Activated T-helper 2 cell treated with anti-CD3 and anti-CD28 coated beads, Interferon-gamma antibody, Interleukin-2, Interleukin-4, amounts not matched to agents 10 μg/mL and 5 μg/mL and 100 μg/mL, durations not matched to agents 14 hours and 24 hours and 36 hours (primary cell): ENCODE results near the gene AFDN. TPM values are rescaled to one million over a fixed set of nuclear protein-coding genes. Genes with fewer than 3 reads are reported as not detected.
"Not testable (repeated sequence)": the region's sequence is repeated elsewhere in the genome, so short reads cannot be mapped to it uniquely, and the experiment has no call there.

Experiments
- DNase-seq: peaks from one replicate; pipeline ENCODE4 v3.0.0; 2021; ENCODE audit warnings: low spot score
- H3K27ac Mint-ChIP-seq: one replicate; pipeline ENCODE4 v1.8.0; 2021; ENCODE audit warnings: mixed read lengths
- H3K27me3 Mint-ChIP-seq: one replicate; pipeline ENCODE4 v1.8.0; 2021; ENCODE audit warnings: low read depth, mixed read lengths
- H3K36me3 Mint-ChIP-seq: one replicate; pipeline ENCODE4 v1.8.0; 2021; ENCODE audit warnings: low read depth, mixed read lengths
- H3K4me1 Mint-ChIP-seq: one replicate; pipeline ENCODE4 v1.8.0; 2021; ENCODE audit warnings: low read depth, mixed read lengths
- H3K4me3 Mint-ChIP-seq: one replicate; pipeline ENCODE4 v1.8.0; 2021; ENCODE audit warnings: low read depth, mild to moderate bottlenecking, moderate library complexity, mixed read lengths
- H3K9me3 Mint-ChIP-seq: one replicate; pipeline ENCODE4 v1.8.0; 2021; ENCODE audit warnings: mixed read lengths
- intact Hi-C: fragments of 100-400 bp; cut with micrococcal nuclease; formaldehyde crosslinking; loops from one replicate; pipeline ENCODE4 v1.15.1; 2023
- total RNA-seq: library from RNA; stranded (reverse); gene quantifications from 2 replicates; pipeline ENCODE4 v1.2.3, GENCODE V29; 2022

Gene AFDN
- total RNA-seq, 1 donor from 2014 or later: 28.2 TPM

DNA sequence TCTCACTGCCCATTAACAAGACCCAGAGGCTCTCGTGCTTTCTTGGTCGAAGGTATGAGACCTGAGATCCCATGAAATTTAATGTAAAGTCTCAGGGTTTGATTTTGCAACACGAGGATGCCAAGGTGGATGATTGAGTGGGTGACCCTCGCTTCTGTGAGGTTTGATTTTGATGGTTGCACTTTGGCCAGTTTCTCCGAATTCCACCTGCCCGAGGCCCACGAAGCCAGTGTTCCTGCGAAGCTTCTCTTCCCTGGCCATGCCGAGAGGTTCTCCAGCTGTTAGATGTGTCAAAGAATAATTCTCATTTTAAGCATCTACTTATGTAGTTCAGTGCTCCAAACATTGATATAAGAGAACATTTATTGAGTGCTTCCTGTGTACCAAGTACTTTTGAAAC, 170.9 kb downstream of the AFDN start, which contains the start of gene KIF25:
Gene KIF25, plus strand, starts transcription at position 30 of the 400 bp plus-strand sequence. CDS start 31,915 bp downstream, outside the sequence.
- no peak for DNase-seq
- Mint-ChIP-seq H3K27ac (no peak within 1 kb of the TSS), H3K9me3 (no peaks in the 10 kb centered on the region), H3K4me1 (no peaks in the 10 kb centered on the region), H3K4me3 (peak within 1 kb of the TSS; percentile 21), H3K36me3 (no peaks in the 10 kb centered on the region), H3K27me3 (no peaks in the 10 kb centered on the region)
- intact Hi-C loops: no loop called here

DNA sequence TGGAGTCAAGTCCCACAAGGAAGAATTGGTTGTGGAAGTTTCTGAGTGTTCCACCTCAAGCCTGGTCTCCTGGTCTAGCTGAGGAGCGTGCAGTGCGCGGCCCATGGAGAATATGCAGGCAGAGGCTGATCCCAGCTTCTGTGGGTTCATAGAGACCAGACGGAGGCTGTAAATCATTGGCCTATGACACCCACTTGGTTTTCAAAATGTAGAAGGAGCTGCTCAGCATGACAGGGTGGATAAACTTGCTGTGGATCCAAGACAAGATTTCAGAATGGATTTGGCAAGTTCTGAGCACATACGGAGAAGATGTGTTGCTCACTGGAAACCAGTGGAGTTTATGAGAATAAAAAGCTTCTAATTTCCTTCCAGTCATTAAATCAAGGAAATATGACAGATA, 171.5 kb downstream of the AFDN start:
- intact Hi-C loops: no loop called here
- Mint-ChIP-seq H3K36me3 (no peaks in the 10 kb centered on the region), H3K27me3 (no peaks in the 10 kb centered on the region), H3K4me3 (no peak overlapping the region), H3K4me1 (no peaks in the 10 kb centered on the region), H3K9me3 (no peaks in the 10 kb centered on the region), H3K27ac (no peak overlapping the region)
- no peak for DNase-seq

GRCh38 chr6:168000198-168001028, 173.7 kb downstream of the AFDN start:
- Mint-ChIP-seq H3K27me3 (no peaks in the 10 kb centered on the region), H3K4me3 (no peak overlapping the region)
- intact Hi-C loops: no loop called here

GRCh38 chr6:168001029-168001332, 174.3 kb downstream of the AFDN start:
- intact Hi-C loops: no loop called here

More at GRCh38 chr6:168000198-168001028, 173.7 kb downstream of the AFDN start:
- Mint-ChIP-seq H3K27ac (no peak overlapping the region), H3K9me3 (no peaks in the 10 kb centered on the region), H3K4me1 (no peaks in the 10 kb centered on the region), H3K36me3 (no peaks in the 10 kb centered on the region)
- no peak for DNase-seq

GRCh38 chr6:168001514-168001913, 174.8 kb downstream of the AFDN start:
- H3K9me3 Mint-ChIP-seq, DNase-seq, H3K4me1 Mint-ChIP-seq, H3K27ac Mint-ChIP-seq, H3K36me3 Mint-ChIP-seq, intact Hi-C loops, H3K4me3 Mint-ChIP-seq, H3K27me3 Mint-ChIP-seq: not testable (repeated sequence)

More at GRCh38 chr6:168001029-168001332, 174.3 kb downstream of the AFDN start:
- H3K4me1 Mint-ChIP-seq: no peaks in the 10 kb centered on the region
- DNase-seq: no peak
- no peak overlapping the region for H3K27ac Mint-ChIP-seq
- H3K27me3 Mint-ChIP-seq: no peaks in the 10 kb centered on the region
- no peaks in the 10 kb centered on the region for H3K36me3 Mint-ChIP-seq
- H3K4me3 Mint-ChIP-seq: no peak overlapping the region
- H3K9me3 Mint-ChIP-seq: no peaks in the 10 kb centered on the region

- H3K27ac Mint-ChIP-seq: no peak overlapping the region
- H3K36me3 Mint-ChIP-seq: no peaks in the 10 kb centered on the region
- H3K9me3 Mint-ChIP-seq: no peaks in the 10 kb centered on the region
These were observed 176.1 kb downstream of the AFDN start for GRCh38 chr6:168002804-168003203.

GRCh38 chr6:168004023-168004422, 177.3 kb downstream of the AFDN start:
- Mint-ChIP-seq H3K36me3 (no peaks in the 10 kb centered on the region), H3K27me3 (no peaks in the 10 kb centered on the region), H3K4me3 (no peak overlapping the region), H3K27ac (no peak overlapping the region), H3K9me3 (peaks cover 5% of the 10 kb centered on the region), H3K4me1 (no peaks in the 10 kb centered on the region)
- intact Hi-C loops: no loop called here
- no peak for DNase-seq

More at GRCh38 chr6:168002804-168003203, 176.1 kb downstream of the AFDN start:
- no peaks in the 10 kb centered on the region for H3K4me1 Mint-ChIP-seq
- no peak for DNase-seq
- intact Hi-C loops: no loop called here
- H3K4me3 Mint-ChIP-seq: no peak overlapping the region
- H3K27me3 Mint-ChIP-seq: no peaks in the 10 kb centered on the region

DNA sequence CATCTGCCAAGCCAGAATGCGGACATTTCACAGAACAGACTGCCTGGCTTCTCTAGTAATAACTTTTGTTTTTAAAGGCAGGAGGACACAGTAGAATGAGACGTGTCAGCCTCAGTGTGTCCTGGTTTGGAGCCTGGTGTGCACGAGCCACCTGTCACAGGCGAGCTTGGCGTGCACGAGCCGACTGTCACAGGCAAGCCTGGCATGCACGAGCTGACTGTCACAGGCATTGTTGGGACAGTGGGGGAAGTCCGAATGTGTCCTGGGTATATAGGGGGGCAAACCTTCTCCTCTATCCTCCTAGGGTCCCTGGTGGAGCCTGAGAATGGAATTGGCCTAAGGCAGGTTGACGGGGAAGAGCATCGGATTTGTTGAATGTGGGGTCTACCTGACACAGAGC, 178.2 kb downstream of the AFDN start:
- DNase-seq: no peak
- H3K36me3 Mint-ChIP-seq: no peaks in the 10 kb centered on the region
- intact Hi-C loops: no loop called here
- peaks cover 9% of the 10 kb centered on the region for H3K9me3 Mint-ChIP-seq
- no peaks in the 10 kb centered on the region for H3K27me3 Mint-ChIP-seq
- H3K4me1 Mint-ChIP-seq: no peaks in the 10 kb centered on the region
- no peak overlapping the region for H3K27ac Mint-ChIP-seq
- no peak overlapping the region for H3K4me3 Mint-ChIP-seq

- Mint-ChIP-seq H3K9me3 (peaks cover 18% of the 10 kb centered on the region), H3K27me3 (no peaks in the 10 kb centered on the region), H3K4me1 (no peaks in the 10 kb centered on the region), H3K4me3 (no peak overlapping the region), H3K36me3 (no peaks in the 10 kb centered on the region), H3K27ac (no peak overlapping the region)
- intact Hi-C loops: no loop called here
- no peak for DNase-seq
These were observed 179.1 kb downstream of the AFDN start for GRCh38 chr6:168005796-168006195.

GRCh38 chr6:168007592-168008338, 181.1 kb downstream of the AFDN start:
- no peaks in the 10 kb centered on the region for H3K36me3 Mint-ChIP-seq
- H3K27me3 Mint-ChIP-seq: no peaks in the 10 kb centered on the region
- peaks cover 35% of the 10 kb centered on the region for H3K9me3 Mint-ChIP-seq
- no peaks in the 10 kb centered on the region for H3K4me1 Mint-ChIP-seq
- intact Hi-C loops: no loop called here
- no peak for DNase-seq
- no peak overlapping the region for H3K4me3 Mint-ChIP-seq
- H3K27ac Mint-ChIP-seq: no peak overlapping the region

GRCh38 chr6:168009331-168009730, 182.6 kb downstream of the AFDN start:
- no peak overlapping the region for H3K27ac Mint-ChIP-seq
- no peaks in the 10 kb centered on the region for H3K27me3 Mint-ChIP-seq
- intact Hi-C loops: no loop called here
- no peaks in the 10 kb centered on the region for H3K4me1 Mint-ChIP-seq
- H3K4me3 Mint-ChIP-seq: no peak overlapping the region
- H3K36me3 Mint-ChIP-seq: no peaks in the 10 kb centered on the region
- H3K9me3 Mint-ChIP-seq: peaks cover 39% of the 10 kb centered on the region
- no peak for DNase-seq

- no peak for DNase-seq
- Mint-ChIP-seq H3K9me3 (peaks cover 44% of the 10 kb centered on the region), H3K4me1 (no peaks in the 10 kb centered on the region), H3K36me3 (no peaks in the 10 kb centered on the region), H3K27me3 (no peaks in the 10 kb centered on the region), H3K4me3 (no peak overlapping the region), H3K27ac (no peak overlapping the region)
- intact Hi-C loops: no loop called here
These were observed 184.6 kb downstream of the AFDN start for GRCh38 chr6:168011291-168011690.
